ENCODE results near the gene LARP1. TPM values are rescaled to one million over a fixed set of nuclear protein-coding genes. Genes with fewer than 3 reads are reported as not detected.

LARP1 gene
- total and polyA plus RNA-seq, 4 donors = 26.0 to 74.1 (median 32.6) TPM

DNA sequence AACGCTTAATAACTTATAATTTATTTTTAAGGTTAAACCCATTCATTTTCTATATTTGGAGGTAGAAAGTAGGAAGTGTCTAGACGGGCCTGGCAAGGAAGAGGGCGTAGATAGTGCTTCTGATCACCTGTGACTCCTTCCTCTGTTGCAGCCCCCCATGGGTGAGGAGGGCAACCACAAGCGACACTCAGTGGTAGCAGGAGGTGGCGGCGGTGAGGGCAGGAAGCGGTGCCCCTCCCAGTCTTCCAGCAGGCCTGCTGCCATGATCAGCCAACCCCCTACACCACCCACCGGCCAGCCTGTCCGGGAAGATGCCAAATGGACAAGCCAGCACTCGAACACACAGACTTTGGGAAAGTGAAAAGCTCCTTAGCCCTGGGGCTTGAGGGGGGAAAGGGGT lies 58.6 kb downstream of the LARP1 start:
- 81% methylated on average over 10 of the region's 10 CpGs for WGBS
- no peak for TF ChIP-seq FOXA2 (IDR thresholded peaks at IDR 0.05)
- no peak for TF ChIP-seq EGR1 (IDR thresholded peaks at IDR 0.05; ENCODE audit: low read depth in 2 of 2)
- no peak for TF ChIP-seq REST (IDR thresholded peaks at IDR 0.05)
- no peak overlapping the region for H3K4me3 ChIP-seq (ENCODE audit: low read depth in 1 of 3, low read length in 3 of 3)
- no peak for DNase-seq (ENCODE audit: low spot score)
- no peak overlapping the region for H3K27ac ChIP-seq (ENCODE audit: low read depth in 1 of 2, low read length in 2 of 2)
- peaks cover 3 to 29% (median 20%) of the 10 kb centered on the region in 4 donors for H3K4me1 ChIP-seq (ENCODE audit: control insufficient read depth in 4 of 4, insufficient read depth in 4 of 4, low read length in 3 of 4)
- H3K9ac ChIP-seq (ENCODE audit: low read depth in 1 of 2, low read length in 2 of 2) = no peak overlapping the region
- peaks cover 2 to 44% (median 33%) of the 10 kb centered on the region in 4 donors for H3K36me3 ChIP-seq (ENCODE audit: control insufficient read depth in 4 of 4, insufficient read depth in 3 of 4, low read depth in 1 of 4, low read length in 3 of 4)
- no peaks in the 10 kb centered on the region for H3K27me3 ChIP-seq (ENCODE audit: control insufficient read depth in 4 of 4, insufficient read depth in 4 of 4, low read length in 3 of 4)
- no peaks in the 10 kb centered on the region for H3K9me3 ChIP-seq (ENCODE audit: control insufficient read depth in 4 of 4, low read length in 3 of 4)

DNA sequence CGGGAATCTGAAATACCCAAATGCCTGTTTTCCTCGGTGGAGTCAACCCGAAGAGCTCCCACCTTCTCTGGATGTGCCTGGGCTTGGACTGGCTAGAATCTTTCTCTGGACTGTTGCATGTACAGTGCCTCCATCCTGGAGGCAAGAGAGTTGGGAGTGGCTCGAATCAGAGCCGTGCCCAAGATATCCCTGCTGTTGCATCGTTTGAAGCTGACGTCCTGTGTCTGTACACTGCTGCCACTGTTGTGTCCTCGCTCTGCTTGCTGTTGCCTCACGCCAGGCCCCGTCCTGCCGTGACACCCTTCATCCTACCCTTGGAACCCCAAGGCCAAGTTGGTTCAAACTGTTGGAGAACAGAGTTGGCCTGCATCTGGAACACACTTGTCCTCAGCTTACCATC lies 59.8 kb downstream of the LARP1 start:
- H3K27ac ChIP-seq (ENCODE audit: low read depth in 1 of 2, low read length in 2 of 2) = no peak overlapping the region

More for the DNA sequence above, 59.8 kb downstream of the LARP1 start:
- TF ChIP-seq FOXA1 (IDR thresholded peaks at IDR 0.05) (no peak), REST (IDR thresholded peaks at IDR 0.05) (no peak), SP1 (IDR thresholded peaks at IDR 0.05) (no peak)
- Histone ChIP-seq H3K4me1 (ENCODE audit: control insufficient read depth in 4 of 4, insufficient read depth in 4 of 4, low read length in 3 of 4) (peaks cover 3 to 29% (median 20%) of the 10 kb centered on the region in 4 donors), H3K36me3 (ENCODE audit: control insufficient read depth in 4 of 4, insufficient read depth in 3 of 4, low read depth in 1 of 4, low read length in 3 of 4) (peaks cover 2 to 44% (median 37%) of the 10 kb centered on the region in 4 donors), H3K9me3 (ENCODE audit: control insufficient read depth in 4 of 4, low read length in 3 of 4) (no peaks in the 10 kb centered on the region), H3K4me3 (ENCODE audit: low read depth in 1 of 3, low read length in 3 of 3) (no peak overlapping the region), H3K27me3 (ENCODE audit: control insufficient read depth in 4 of 4, insufficient read depth in 4 of 4, low read length in 3 of 4) (no peaks in the 10 kb centered on the region), H3K9ac (ENCODE audit: low read depth in 1 of 2, low read length in 2 of 2) (no peak overlapping the region)
- no peak for DNase-seq (ENCODE audit: low spot score)
- WGBS = 91% methylated on average over 11 of the region's 11 CpGs

Data from liver (tissue), 9 donors.